Right renal cortex interstitium (tissue), 3 donors: Measurements from ENCODE around the gene GPR108. TPM values are rescaled to one million over a fixed set of nuclear protein-coding genes. Genes with fewer than 3 reads are reported as not detected.
"Not testable (repeated sequence)": the region's sequence is repeated elsewhere in the genome, so short reads cannot be mapped to it uniquely, and the experiment has no call there.

Source experiments
- DNase-seq, 3 donors: peaks; one replicate each; pipeline ENCODE4 v3.0.0-alpha.2; 2013; ENCODE audit warnings: low read depth in 3 of 3, low spot score in 2 of 3
- polyA plus RNA-seq, 3 donors: library from polyadenylated mRNA; unstranded; fragments of 120-200 nt; gene quantifications; one replicate each; pipeline ENCODE4 v1.2.1, GENCODE V29; 2013; ENCODE audit not compliant: insufficient read length in 3 of 3

GPR108 gene
- 10 to 100 TPM; 58.6 to 71.0 (median 62.1) TPM for polyA plus RNA-seq

- DNase-seq, result peak; percentile 98 to 100 (median 100)
These were observed at the start of gene GPR108 for GRCh38 chr19:6737284-6737872. Gene GPR108, minus strand, starts transcription at chr19:6737580. Its CDS starts 4 bp downstream, at chr19:6737576.

- DNase-seq, result no peak
These were observed 41.8 kb upstream of the GPR108 start for GRCh38 chr19:6779206-6779605.

- no peak for DNase-seq
These were observed 41.0 kb upstream of the GPR108 start for GRCh38 chr19:6778386-6778785.

- DNase-seq, result no peak
These were observed 40.1 kb upstream of the GPR108 start for GRCh38 chr19:6777434-6777833.

- no peak for DNase-seq
These were observed 39.6 kb upstream of the GPR108 start for GRCh38 chr19:6776999-6777398.

GRCh38 chr19:6776045-6776444, 38.7 kb upstream of the GPR108 start:
- DNase-seq, result not testable (repeated sequence)

GRCh38 chr19:6774821-6775707, 37.7 kb upstream of the GPR108 start:
- no peak for DNase-seq

- no peak for DNase-seq
These were observed 36.0 kb upstream of the GPR108 start for GRCh38 chr19:6773323-6773931.

GRCh38 chr19:6772866-6773322, 35.5 kb upstream of the GPR108 start:
- no peak for DNase-seq

- DNase-seq, result no peak
These were observed 34.9 kb upstream of the GPR108 start, which contains the start of gene VAV1 for GRCh38 chr19:6772028-6772865. Gene VAV1, plus strand, starts transcription at chr19:6772708. Its CDS starts 100 bp downstream, at chr19:6772808.

- DNase-seq, result not testable (repeated sequence)
These were observed 34.3 kb upstream of the GPR108 start for GRCh38 chr19:6771648-6772027.

GRCh38 chr19:6769006-6769619, 31.7 kb upstream of the GPR108 start:
- DNase-seq, result no peak

GRCh38 chr19:6768236-6768785, 30.9 kb upstream of the GPR108 start:
- DNase-seq, result no peak

- no peak for DNase-seq
These were observed 30.2 kb upstream of the GPR108 start, which contains the start of gene SH2D3A for GRCh38 chr19:6767357-6768235. Gene SH2D3A, minus strand, starts transcription at chr19:6767435. Its CDS starts 3,687 bp downstream, at chr19:6763748.

- DNase-seq, result no peak
These were observed 29.6 kb upstream of the GPR108 start for GRCh38 chr19:6767081-6767356.

- no peak for DNase-seq
These were observed 29.1 kb upstream of the GPR108 start for GRCh38 chr19:6766357-6767080.

GRCh38 chr19:6765738-6766356, 28.5 kb upstream of the GPR108 start:
- DNase-seq, result no peak
